Astrocyte (in vitro differentiated cells and primary cell): ENCODE data around the gene ADH5.
"Not testable (repeated sequence)": the region's sequence is repeated elsewhere in the genome, so short reads cannot be mapped to it uniquely, and the experiment has no call there.

ENCODE experiments used
- EZH2 ChIP-seq: IDR thresholded peaks from 2 replicates; pipeline ENCODE4 v1.6.1; 2012; ENCODE audit warnings: mild to moderate bottlenecking, low read length, inconsistent platforms; ENCODE audit not compliant: insufficient read depth
- TF ChIP-seq, protein P1 (sequence below): IDR thresholded peaks from 2 replicates; pipeline ENCODE4 v1.5.1; 2011; ENCODE audit warnings: low read depth, mild to moderate bottlenecking, inconsistent platforms, low read length, moderate library complexity; ENCODE audit not compliant: insufficient read depth

DNA sequence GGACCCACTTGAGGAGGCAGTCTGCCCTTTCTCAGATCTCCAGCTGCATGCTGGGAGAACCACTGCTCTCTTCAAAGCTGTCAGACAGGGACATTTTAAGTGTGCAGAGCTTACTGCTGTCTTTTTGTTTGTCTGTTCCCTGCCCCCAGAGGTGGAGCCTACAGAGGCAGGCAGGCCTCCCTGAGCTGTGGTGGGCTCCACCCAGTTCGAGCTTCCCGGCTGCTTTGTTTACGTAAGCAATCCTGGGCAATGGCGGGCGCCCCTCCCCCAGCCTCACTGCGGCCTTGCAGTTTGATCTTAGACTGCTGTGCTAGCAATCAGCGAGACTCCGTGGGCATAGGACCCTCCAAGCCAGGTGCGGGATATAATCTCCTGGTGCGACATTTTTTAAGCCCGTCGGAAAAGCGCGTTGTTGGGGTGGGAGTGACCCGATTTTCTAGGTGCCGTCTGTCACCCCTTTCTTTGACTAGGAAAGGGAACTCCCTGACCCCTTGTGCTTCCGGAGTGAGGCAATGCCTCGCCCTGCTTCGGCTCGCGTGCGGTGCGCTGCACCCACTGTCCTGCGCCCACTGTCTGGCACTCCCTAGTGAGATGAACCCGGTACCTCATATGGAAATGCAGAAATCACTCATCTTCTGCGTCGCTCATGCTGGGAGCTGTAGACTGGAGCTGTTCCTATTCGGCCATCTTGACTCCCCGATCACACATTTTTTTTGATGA is 28.7 kb upstream of the ADH5 start:
- TF ChIP-seq, protein P1, sequence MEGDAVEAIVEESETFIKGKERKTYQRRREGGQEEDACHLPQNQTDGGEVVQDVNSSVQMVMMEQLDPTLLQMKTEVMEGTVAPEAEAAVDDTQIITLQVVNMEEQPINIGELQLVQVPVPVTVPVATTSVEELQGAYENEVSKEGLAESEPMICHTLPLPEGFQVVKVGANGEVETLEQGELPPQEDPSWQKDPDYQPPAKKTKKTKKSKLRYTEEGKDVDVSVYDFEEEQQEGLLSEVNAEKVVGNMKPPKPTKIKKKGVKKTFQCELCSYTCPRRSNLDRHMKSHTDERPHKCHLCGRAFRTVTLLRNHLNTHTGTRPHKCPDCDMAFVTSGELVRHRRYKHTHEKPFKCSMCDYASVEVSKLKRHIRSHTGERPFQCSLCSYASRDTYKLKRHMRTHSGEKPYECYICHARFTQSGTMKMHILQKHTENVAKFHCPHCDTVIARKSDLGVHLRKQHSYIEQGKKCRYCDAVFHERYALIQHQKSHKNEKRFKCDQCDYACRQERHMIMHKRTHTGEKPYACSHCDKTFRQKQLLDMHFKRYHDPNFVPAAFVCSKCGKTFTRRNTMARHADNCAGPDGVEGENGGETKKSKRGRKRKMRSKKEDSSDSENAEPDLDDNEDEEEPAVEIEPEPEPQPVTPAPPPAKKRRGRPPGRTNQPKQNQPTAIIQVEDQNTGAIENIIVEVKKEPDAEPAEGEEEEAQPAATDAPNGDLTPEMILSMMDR: not testable (repeated sequence)
- not testable (repeated sequence) for TF ChIP-seq EZH2
